Neural progenitor cell (in vitro differentiated cells): ENCODE data around the gene LRCOL1. TPM values are rescaled to one million over a fixed set of nuclear protein-coding genes. Genes with fewer than 3 reads are reported as not detected.

ENCODE experiments used
- DNase-seq: peaks from one replicate; pipeline ENCODE4 v3.0.0-alpha.2; 2016; ENCODE audit warnings: low spot score
- H2AFZ ChIP-seq: fragments of 200-600 bp; sonication (generic); replicated peaks from 2 replicates; pipeline ENCODE4 v1.6.1; 2016; ENCODE audit warnings: antibody characterized with exemption
- H3F3A ChIP-seq: fragments of 200-600 bp; sonication (generic); 2 replicates; pipeline ENCODE4 v1.6.1; 2016; ENCODE audit warnings: antibody characterized with exemption, low read depth
- H3K27ac ChIP-seq: fragments of 200-600 bp; sonication (generic); 2 replicates; pipeline ENCODE4 v1.5.1; 2016; ENCODE audit warnings: mild to moderate bottlenecking
- H3K27me3 ChIP-seq: fragments of 200-600 bp; sonication (generic); 2 replicates; pipeline ENCODE4 v1.6.1; 2016; ENCODE audit warnings: mild to moderate bottlenecking, moderate library complexity
- H3K36me3 ChIP-seq: fragments of 200-600 bp; sonication (generic); 2 replicates; pipeline ENCODE4 v1.5.1; 2016
- H3K4me1 ChIP-seq: fragments of 200-600 bp; sonication (generic); 2 replicates; pipeline ENCODE4 v1.6.1; 2016; ENCODE audit warnings: mixed run types
- H3K4me2 ChIP-seq: fragments of 200-600 bp; sonication (generic); 2 replicates; pipeline ENCODE4 v1.6.1; 2016
- H3K4me3 ChIP-seq: fragments of 200-600 bp; sonication (generic); 2 replicates; pipeline ENCODE4 v1.5.1; 2016
- H3K79me2 ChIP-seq: fragments of 200-600 bp; sonication (generic); 2 replicates; pipeline ENCODE4 v1.6.1; 2016; ENCODE audit warnings: low read depth
- H3K9ac ChIP-seq: fragments of 200-600 bp; sonication (generic); 2 replicates; pipeline ENCODE4 v1.6.1; 2016
- H3K9me3 ChIP-seq: fragments of 200-600 bp; sonication (generic); 2 replicates; pipeline ENCODE4 v1.5.1; 2016; ENCODE audit warnings: low read depth
- H4K20me1 ChIP-seq: fragments of 200-600 bp; sonication (generic); 2 replicates; pipeline ENCODE4 v1.6.1; 2016; ENCODE audit warnings: low read depth
- H3K27ac Mint-ChIP-seq: 3 replicates; pipeline ENCODE4 v1.8.0; 2021; ENCODE audit warnings: mixed read lengths
- H3K27me3 Mint-ChIP-seq: 2 replicates; pipeline ENCODE4 v1.8.0; 2022; ENCODE audit warnings: low read depth, mild to moderate bottlenecking, inconsistent platforms, moderate library complexity, mixed read lengths; ENCODE audit not compliant: insufficient read depth
- H3K36me3 Mint-ChIP-seq: 3 replicates; pipeline ENCODE4 v1.8.0; 2021; ENCODE audit warnings: mixed read lengths
- H3K4me1 Mint-ChIP-seq: 3 replicates; pipeline ENCODE4 v1.8.0; 2021; ENCODE audit warnings: mixed read lengths
- H3K4me3 Mint-ChIP-seq: 3 replicates; pipeline ENCODE4 v1.8.0; 2021; ENCODE audit warnings: mild to moderate bottlenecking, moderate library complexity, mixed read lengths
- H3K9me3 Mint-ChIP-seq: 3 replicates; pipeline ENCODE4 v1.8.0; 2020; ENCODE audit warnings: mixed read lengths
- EZH2 ChIP-seq: fragments of 200-600 bp; sonication (generic); IDR thresholded peaks from 2 replicates; pipeline ENCODE4 v1.6.1; 2017; ENCODE audit warnings: antibody characterized with exemption, mild to moderate bottlenecking, moderate library complexity
- EZH2phosphoT487 ChIP-seq: fragments of 200-600 bp; sonication (generic); IDR thresholded peaks from 2 replicates; pipeline ENCODE4 v1.6.1; 2017; ENCODE audit warnings: antibody characterized with exemption
- total RNA-seq: library from RNA; depleted of rRNA; stranded (reverse); fragments of >200 nt; gene quantifications from 2 replicates; pipeline ENCODE4 v1.2.3, GENCODE V29; 2015; ENCODE audit warnings: low replicate concordance
- TF ChIP-seq, protein P1 (sequence below): fragments of 200-600 bp; sonication (generic); IDR thresholded peaks from 2 replicates; pipeline ENCODE4 v1.5.1; 2017; ENCODE audit warnings: antibody characterized with exemption, mild to moderate bottlenecking

The LRCOL1 gene
- total RNA-seq, 1 donor from 2014 or later: not detected

GRCh38 chr12:132617822-132618682 lies 7.7 kb upstream of the LRCOL1 start:
- peaks cover 20% of the 10 kb centered on the region for H4K20me1 ChIP-seq
- H3K36me3 Mint-ChIP-seq: peaks cover 2% of the 10 kb centered on the region
- H3K27me3 Mint-ChIP-seq: peaks cover 47% of the 10 kb centered on the region
- no peak overlapping the region for H3K27ac Mint-ChIP-seq
- H3K9me3 ChIP-seq: peaks cover 9% of the 10 kb centered on the region
- no peak overlapping the region for H3K9ac ChIP-seq
- peak overlapping the region; percentile 32 for H3K4me3 ChIP-seq
- DNase-seq: peak; percentile 52
- peaks cover 20% of the 10 kb centered on the region for H3K4me1 Mint-ChIP-seq
- H3K4me3 Mint-ChIP-seq: peak overlapping the region; percentile 82
- H3K27ac ChIP-seq: no peak overlapping the region
- peaks cover 24% of the 10 kb centered on the region for H3K9me3 Mint-ChIP-seq
- H3F3A ChIP-seq: no peaks in the 10 kb centered on the region
- H3K27me3 ChIP-seq: peaks cover 86% of the 10 kb centered on the region
- no peak overlapping the region for H2AFZ ChIP-seq
- no peaks in the 10 kb centered on the region for H3K36me3 ChIP-seq
- peak overlapping the region; percentile 64 for H3K4me2 ChIP-seq
- H3K79me2 ChIP-seq: no peaks in the 10 kb centered on the region
- no peaks in the 10 kb centered on the region for H3K4me1 ChIP-seq
- TF ChIP-seq EZH2 (peak; percentile 91), EZH2phosphoT487 (peak; percentile 69)
- TF ChIP-seq, protein P1, sequence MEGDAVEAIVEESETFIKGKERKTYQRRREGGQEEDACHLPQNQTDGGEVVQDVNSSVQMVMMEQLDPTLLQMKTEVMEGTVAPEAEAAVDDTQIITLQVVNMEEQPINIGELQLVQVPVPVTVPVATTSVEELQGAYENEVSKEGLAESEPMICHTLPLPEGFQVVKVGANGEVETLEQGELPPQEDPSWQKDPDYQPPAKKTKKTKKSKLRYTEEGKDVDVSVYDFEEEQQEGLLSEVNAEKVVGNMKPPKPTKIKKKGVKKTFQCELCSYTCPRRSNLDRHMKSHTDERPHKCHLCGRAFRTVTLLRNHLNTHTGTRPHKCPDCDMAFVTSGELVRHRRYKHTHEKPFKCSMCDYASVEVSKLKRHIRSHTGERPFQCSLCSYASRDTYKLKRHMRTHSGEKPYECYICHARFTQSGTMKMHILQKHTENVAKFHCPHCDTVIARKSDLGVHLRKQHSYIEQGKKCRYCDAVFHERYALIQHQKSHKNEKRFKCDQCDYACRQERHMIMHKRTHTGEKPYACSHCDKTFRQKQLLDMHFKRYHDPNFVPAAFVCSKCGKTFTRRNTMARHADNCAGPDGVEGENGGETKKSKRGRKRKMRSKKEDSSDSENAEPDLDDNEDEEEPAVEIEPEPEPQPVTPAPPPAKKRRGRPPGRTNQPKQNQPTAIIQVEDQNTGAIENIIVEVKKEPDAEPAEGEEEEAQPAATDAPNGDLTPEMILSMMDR: no peak

- DNase-seq: no peak
- Histone ChIP-seq H3K4me2 (no peak overlapping the region), H3F3A (no peaks in the 10 kb centered on the region), H3K9me3 (peaks cover 9% of the 10 kb centered on the region), H3K4me1 (no peaks in the 10 kb centered on the region), H3K27me3 (peaks cover 94% of the 10 kb centered on the region), H3K36me3 (no peaks in the 10 kb centered on the region), H2AFZ (no peak overlapping the region), H3K27ac (no peak overlapping the region), H3K79me2 (no peaks in the 10 kb centered on the region), H3K9ac (no peak overlapping the region), H4K20me1 (peaks cover 12% of the 10 kb centered on the region), H3K4me3 (no peak overlapping the region)
- peaks cover 24% of the 10 kb centered on the region for H3K9me3 Mint-ChIP-seq
- H3K36me3 Mint-ChIP-seq: peaks cover 2% of the 10 kb centered on the region
- H3K27me3 Mint-ChIP-seq: peaks cover 45% of the 10 kb centered on the region
- no peak overlapping the region for H3K27ac Mint-ChIP-seq
- H3K4me1 Mint-ChIP-seq: peaks cover 13% of the 10 kb centered on the region
- no peak overlapping the region for H3K4me3 Mint-ChIP-seq
- TF ChIP-seq EZH2: no peak
- TF ChIP-seq, protein P1: no peak
- TF ChIP-seq EZH2phosphoT487: no peak
Measured at GRCh38 chr12:132617135-132617701, 6.8 kb upstream of the LRCOL1 start.

DNA sequence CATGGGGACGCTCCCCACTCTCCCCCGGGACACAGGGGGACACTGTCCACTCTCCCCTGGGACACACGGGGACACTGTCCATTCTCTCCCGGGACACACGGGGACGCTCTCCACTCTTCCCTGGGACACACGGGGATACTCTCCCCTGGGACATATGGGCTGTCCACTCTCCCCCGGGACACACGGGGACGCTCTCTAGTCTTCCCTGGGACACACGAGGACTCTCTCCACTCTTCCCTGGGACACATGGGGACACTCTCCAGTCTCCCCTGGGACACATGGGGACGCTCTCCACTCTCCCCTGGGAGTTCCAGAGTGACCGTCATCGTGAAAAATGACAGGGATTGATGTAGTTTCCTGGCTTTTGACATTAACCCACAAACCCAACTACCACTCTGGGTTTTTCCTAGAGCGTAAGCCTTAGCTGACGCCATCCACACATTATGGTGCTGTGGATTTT lies 5.2 kb upstream of the LRCOL1 start:
- Histone ChIP-seq H3K4me2 (no peak overlapping the region), H4K20me1 (peaks cover 4% of the 10 kb centered on the region), H3F3A (no peaks in the 10 kb centered on the region), H3K9me3 (peaks cover 9% of the 10 kb centered on the region), H3K4me1 (no peaks in the 10 kb centered on the region), H3K27ac (no peak overlapping the region), H3K9ac (no peak overlapping the region), H3K4me3 (no peak overlapping the region), H3K79me2 (no peaks in the 10 kb centered on the region), H3K27me3 (peaks cover 100% of the 10 kb centered on the region), H2AFZ (no peak overlapping the region), H3K36me3 (no peaks in the 10 kb centered on the region)
- Mint-ChIP-seq H3K36me3 (peaks cover 2% of the 10 kb centered on the region), H3K27ac (no peak overlapping the region), H3K9me3 (peaks cover 26% of the 10 kb centered on the region), H3K27me3 (peaks cover 49% of the 10 kb centered on the region), H3K4me3 (peak overlapping the region; percentile 19), H3K4me1 (peaks cover 17% of the 10 kb centered on the region)
- DNase-seq: no peak
- no peak for TF ChIP-seq EZH2phosphoT487
- TF ChIP-seq, protein P1: no peak
- TF ChIP-seq EZH2: peak; percentile 21
